Lower leg skin (tissue), 3 donors: ENCODE results near the gene GIMAP5.

ENCODE experiments used
- CTCF ChIP-seq, 3 donors: fragments of 450-650 bp; IDR thresholded peaks; one replicate each; pipeline ENCODE4 v1.5.1; 2016; ENCODE audit warnings: antibody characterized with exemption in 3 of 3, mild to moderate bottlenecking in 3 of 3, moderate library complexity in 2 of 3
- POLR2A ChIP-seq, 2 donors: fragments of 450-650 bp; IDR thresholded peaks; one replicate each; pipeline ENCODE4 v1.6.1; 2016 to 2017; ENCODE audit warnings: antibody characterized with exemption in 2 of 2, mild to moderate bottlenecking in 1 of 2, moderate library complexity in 1 of 2

GRCh38 chr7:150719960-150720891, 17.0 kb upstream of the GIMAP5 start:
- TF ChIP-seq CTCF (IDR thresholded peaks at IDR 0.05) = no peak
- TF ChIP-seq POLR2A (IDR thresholded peaks at IDR 0.05) = no peak
